SK-N-MC (cell line): ENCODE results near the gene NUDT1.

ENCODE experiments used
- EZH2 ChIP-seq: fragments of 200-600 bp; sonication (generic); IDR thresholded peaks from one replicate; pipeline ENCODE4 v1.6.1; 2017; ENCODE audit warnings: antibody characterized with exemption
- FOXP2 ChIP-seq: optimal IDR thresholded peaks from 2 replicates; pipeline ENCODE3; 2011; ENCODE audit warnings: mild to moderate bottlenecking, moderate library complexity; ENCODE audit not compliant: insufficient read depth; ENCODE audit errors: extremely low read length, control extremely low read depth
- POLR2AphosphoS5 ChIP-seq: IDR thresholded peaks from 2 replicates; pipeline ENCODE4 v1.6.1; 2012; ENCODE audit warnings: mild to moderate bottlenecking, low read depth, low read length, borderline replicate concordance

DNA sequence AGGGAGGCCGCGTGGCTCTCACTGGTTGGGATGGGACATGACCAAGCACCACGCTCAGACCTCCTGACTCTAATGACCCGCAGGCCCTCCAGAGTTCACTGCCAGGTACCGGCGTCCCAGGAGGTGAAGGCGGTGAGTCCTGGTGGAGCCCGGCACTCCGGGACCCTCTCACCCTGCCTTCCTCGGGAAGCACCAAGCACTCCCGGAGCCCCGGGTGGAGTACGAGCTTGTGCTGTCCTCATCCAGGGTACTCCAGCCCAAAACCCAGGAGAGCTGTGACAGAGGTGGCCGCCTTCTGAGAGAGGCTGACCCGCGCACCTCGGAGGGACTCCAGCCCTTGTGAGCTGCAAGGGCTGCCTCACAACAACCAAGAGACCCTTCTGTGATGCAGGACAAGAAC is 18.7 kb upstream of the NUDT1 start:
- TF ChIP-seq POLR2AphosphoS5 (no peak), EZH2 (no peak), FOXP2 (no peak)
